ENCODE data around the gene ATL1. TPM values are rescaled to one million over a fixed set of nuclear protein-coding genes. Genes with fewer than 3 reads are reported as not detected.

ATL1 gene
- total and polyA plus RNA-seq, 5 experiments from 2014 or later = 3.1 to 7.1 (median 3.9) TPM

DNA sequence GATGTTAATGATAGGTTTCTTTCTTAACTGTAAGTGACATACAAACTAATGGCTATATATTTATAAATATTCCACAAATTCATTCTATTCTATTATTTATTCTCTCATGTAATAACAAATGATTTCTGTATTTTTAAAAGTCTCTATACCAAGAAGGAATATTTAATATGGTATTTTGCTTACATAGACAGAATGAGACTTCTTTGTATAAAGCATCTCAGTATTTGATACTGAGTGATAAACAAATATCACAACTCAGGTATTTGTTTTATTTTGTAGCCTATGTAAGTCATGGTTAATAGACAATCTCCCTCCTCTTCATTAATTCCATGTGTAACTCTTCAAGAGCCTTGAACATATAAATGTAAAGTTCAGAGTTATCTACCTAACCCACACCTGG is 18.0 kb downstream of the ATL1 start:
- ATAC-seq = no peak
- POLR2A ChIA-PET = no interaction called here

DNA sequence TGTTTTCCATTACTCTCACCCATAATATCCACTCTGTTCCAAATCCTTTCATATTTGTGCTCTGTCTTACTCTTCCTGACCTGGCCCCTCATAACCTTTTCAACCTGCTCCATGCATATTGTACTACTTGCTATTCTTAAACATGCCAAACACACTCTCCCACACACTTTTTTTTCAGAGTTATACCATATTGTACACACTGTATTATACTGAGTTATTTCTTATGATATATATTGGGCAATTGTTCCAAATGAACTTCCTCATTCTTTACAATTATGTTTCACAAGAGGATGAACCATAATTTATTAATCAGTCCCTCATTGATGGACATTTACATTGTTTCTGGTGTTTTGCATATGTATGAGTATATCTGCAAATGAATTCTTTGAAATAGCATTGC is 18.5 kb downstream of the ATL1 start:
- no peak for ATAC-seq

More for the DNA sequence above, 18.0 kb downstream of the ATL1 start:
- H3K36me3 Mint-ChIP-seq = peaks cover 0 to 9% (median 4%) of the 10 kb centered on the region in 3 donors
- H3K9me3 Mint-ChIP-seq = peaks cover 0 to 4% (median under 1%) of the 10 kb centered on the region in 9 donors
- DNase-seq = no peak
- no peak overlapping the region for H3K27ac Mint-ChIP-seq
- H3K4me3 Mint-ChIP-seq = no peak overlapping the region
- H3K4me1 Mint-ChIP-seq = no peaks in the 10 kb centered on the region
- peaks cover 0 to 4% (median 0%) of the 10 kb centered on the region in 5 donors for H3K27me3 Mint-ChIP-seq

GRCh38 chr14:50590464-50590863 is 30.5 kb downstream of the ATL1 start:
- no peak overlapping the region for H3K4me3 Mint-ChIP-seq
- no peak for DNase-seq
- no peaks in the 10 kb centered on the region for H3K4me1 Mint-ChIP-seq
- POLR2A ChIA-PET = no interaction called here
- no peak overlapping the region for H3K27ac Mint-ChIP-seq
- no peak for ATAC-seq
- H3K36me3 Mint-ChIP-seq = peaks cover 5 to 25% (median 15%) of the 10 kb centered on the region in 3 donors
- H3K27me3 Mint-ChIP-seq = no peaks in the 10 kb centered on the region
- no peaks in the 10 kb centered on the region for H3K9me3 Mint-ChIP-seq

More for the DNA sequence above, 18.5 kb downstream of the ATL1 start:
- H3K4me3 Mint-ChIP-seq = no peak overlapping the region
- no peak for DNase-seq
- H3K9me3 Mint-ChIP-seq = peaks cover 0 to 4% (median 0%) of the 10 kb centered on the region in 9 donors
- no peaks in the 10 kb centered on the region for H3K4me1 Mint-ChIP-seq
- H3K36me3 Mint-ChIP-seq = peaks cover 0 to 9% (median 4%) of the 10 kb centered on the region in 3 donors
- POLR2A ChIA-PET = no interaction called here
- H3K27ac Mint-ChIP-seq = no peak overlapping the region
- H3K27me3 Mint-ChIP-seq = peaks cover 0 to 4% (median 0%) of the 10 kb centered on the region in 5 donors

- POLR2A ChIA-PET = no interaction called here
- H3K36me3 Mint-ChIP-seq = peaks cover 5 to 15% (median 9%) of the 10 kb centered on the region in 3 donors
Observed at GRCh38 chr14:50594577-50595316, 34.8 kb downstream of the ATL1 start.

DNA sequence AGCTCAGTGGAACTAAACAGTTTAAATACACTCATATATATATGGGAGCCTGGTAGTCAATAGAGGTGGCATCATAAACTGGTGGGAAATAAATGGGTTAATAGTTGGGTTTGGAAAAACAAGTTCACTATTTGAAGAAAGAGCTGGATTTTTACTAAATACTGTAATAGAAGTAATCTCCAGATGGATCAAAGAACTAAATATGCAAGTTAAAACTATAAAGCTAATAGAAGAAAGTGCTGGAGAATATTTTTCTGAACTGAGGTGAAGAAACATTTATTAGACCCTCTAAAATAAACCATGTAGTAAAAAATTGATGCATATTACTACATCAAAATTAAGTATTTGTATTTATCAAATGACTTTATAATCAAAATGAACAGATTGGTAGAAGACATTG is 38.8 kb downstream of the ATL1 start:
- POLR2A ChIA-PET = no interaction called here
- DNase-seq (no peak), ATAC-seq (no peak)
- no peak overlapping the region for H3K4me3 Mint-ChIP-seq
- no peaks in the 10 kb centered on the region for H3K27me3 Mint-ChIP-seq
- H3K36me3 Mint-ChIP-seq = peaks cover 0 to 3% (median 0%) of the 10 kb centered on the region in 3 donors
- H3K9me3 Mint-ChIP-seq = no peaks in the 10 kb centered on the region
- H3K4me1 Mint-ChIP-seq = no peaks in the 10 kb centered on the region
- no peak overlapping the region for H3K27ac Mint-ChIP-seq

More at GRCh38 chr14:50594577-50595316, 34.8 kb downstream of the ATL1 start:
- H3K9me3 Mint-ChIP-seq = no peaks in the 10 kb centered on the region
- no peak overlapping the region for H3K27ac Mint-ChIP-seq
- H3K27me3 Mint-ChIP-seq = no peaks in the 10 kb centered on the region
- ATAC-seq (no peak), DNase-seq (no peak)
- no peaks in the 10 kb centered on the region for H3K4me1 Mint-ChIP-seq
- H3K4me3 Mint-ChIP-seq = no peak overlapping the region

DNA sequence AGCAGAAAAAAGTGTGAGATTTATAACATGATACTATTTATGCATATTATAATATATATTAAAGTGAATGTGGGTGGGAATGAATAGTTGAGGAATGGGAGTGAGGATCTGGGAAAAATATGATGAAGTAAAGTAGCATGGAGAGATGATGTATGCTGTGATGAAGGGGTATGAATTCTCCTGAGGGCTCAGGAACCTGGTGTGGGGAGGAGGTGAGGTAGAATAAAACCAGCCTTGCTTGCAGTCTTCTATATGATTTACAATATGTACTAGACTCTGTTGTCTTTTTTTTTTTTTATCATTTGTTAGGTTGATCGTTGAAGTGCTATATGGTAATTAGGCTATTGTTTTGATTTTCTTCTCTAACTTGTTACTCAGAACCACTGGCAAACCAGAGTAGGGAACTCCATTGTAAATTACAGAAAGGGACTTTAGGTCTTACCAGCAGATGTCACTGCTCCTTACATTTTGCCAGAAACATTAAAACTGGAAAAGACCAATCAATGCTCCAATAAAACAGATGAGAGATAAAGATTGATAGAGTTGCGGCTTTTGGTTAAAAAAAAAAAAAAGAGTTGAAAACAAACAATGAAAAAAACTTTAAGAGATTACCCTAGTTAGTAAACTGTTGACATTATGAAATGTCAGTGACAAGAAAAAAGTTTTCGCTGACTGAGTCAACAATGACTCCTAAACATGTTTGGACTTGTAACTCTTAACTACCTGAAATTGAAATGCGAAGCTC is 39.9 kb downstream of the ATL1 start:
- Mint-ChIP-seq H3K9me3 (no peaks in the 10 kb centered on the region), H3K4me1 (no peaks in the 10 kb centered on the region), H3K4me3 (no peak overlapping the region), H3K27ac (no peak overlapping the region), H3K36me3 (no peaks in the 10 kb centered on the region), H3K27me3 (no peaks in the 10 kb centered on the region)
- POLR2A ChIA-PET = no interaction called here
- ATAC-seq (no peak), DNase-seq (peak in 3 of 10 donors; percentile 2 to 6 (median 5))

GRCh38 chr14:50600849-50601248 is 40.9 kb downstream of the ATL1 start:
- H3K4me1 Mint-ChIP-seq = no peaks in the 10 kb centered on the region
- ATAC-seq = no peak
- no peaks in the 10 kb centered on the region for H3K27me3 Mint-ChIP-seq
- H3K36me3 Mint-ChIP-seq = no peaks in the 10 kb centered on the region
- H3K27ac Mint-ChIP-seq = no peak overlapping the region
- no peak for DNase-seq
- POLR2A ChIA-PET = no interaction called here
- no peaks in the 10 kb centered on the region for H3K9me3 Mint-ChIP-seq
- H3K4me3 Mint-ChIP-seq = no peak overlapping the region

GRCh38 chr14:50601394-50601793 is 41.4 kb downstream of the ATL1 start:
- no peak for DNase-seq
- Mint-ChIP-seq H3K27me3 (no peaks in the 10 kb centered on the region), H3K4me1 (no peaks in the 10 kb centered on the region), H3K27ac (no peak overlapping the region), H3K4me3 (no peak overlapping the region), H3K36me3 (no peaks in the 10 kb centered on the region), H3K9me3 (no peaks in the 10 kb centered on the region)
- ATAC-seq = no peak
- POLR2A ChIA-PET = no interaction called here

- no peaks in the 10 kb centered on the region for H3K27me3 Mint-ChIP-seq
- H3K27ac Mint-ChIP-seq = peak overlapping the region in 1 of 10 donors; percentile 55
- no peaks in the 10 kb centered on the region for H3K9me3 Mint-ChIP-seq
- DNase-seq (no peak), ATAC-seq (no peak)
- H3K4me1 Mint-ChIP-seq = no peaks in the 10 kb centered on the region
- POLR2A ChIA-PET = no interaction called here
- no peaks in the 10 kb centered on the region for H3K36me3 Mint-ChIP-seq
- H3K4me3 Mint-ChIP-seq = no peak overlapping the region
Observed at GRCh38 chr14:50602035-50602434, 42.1 kb downstream of the ATL1 start.

DNA sequence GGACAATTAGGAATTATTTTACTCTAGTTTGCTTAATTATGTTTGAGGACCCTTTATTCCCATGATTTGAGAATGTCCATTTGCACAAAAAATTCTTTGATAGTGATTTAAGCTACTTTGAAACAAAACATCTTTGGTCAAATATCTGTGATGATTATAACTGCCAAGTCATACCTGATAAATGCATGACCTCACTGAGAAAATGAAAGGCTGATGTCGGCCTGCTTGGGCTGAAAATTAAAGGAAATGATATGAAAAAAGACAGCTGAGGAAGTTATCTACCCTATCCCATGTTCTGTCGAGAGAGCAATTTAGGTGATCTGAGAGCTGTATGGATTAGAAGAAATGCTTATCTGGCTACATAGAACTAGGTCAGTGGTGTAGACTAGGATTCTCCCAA is 43.6 kb downstream of the ATL1 start:
- Mint-ChIP-seq H3K9me3 (no peaks in the 10 kb centered on the region), H3K4me1 (no peaks in the 10 kb centered on the region), H3K36me3 (no peaks in the 10 kb centered on the region), H3K4me3 (no peak overlapping the region), H3K27me3 (no peaks in the 10 kb centered on the region), H3K27ac (no peak overlapping the region)
- no peak for DNase-seq
- no peak for ATAC-seq
- POLR2A ChIA-PET = no interaction called here

DNA sequence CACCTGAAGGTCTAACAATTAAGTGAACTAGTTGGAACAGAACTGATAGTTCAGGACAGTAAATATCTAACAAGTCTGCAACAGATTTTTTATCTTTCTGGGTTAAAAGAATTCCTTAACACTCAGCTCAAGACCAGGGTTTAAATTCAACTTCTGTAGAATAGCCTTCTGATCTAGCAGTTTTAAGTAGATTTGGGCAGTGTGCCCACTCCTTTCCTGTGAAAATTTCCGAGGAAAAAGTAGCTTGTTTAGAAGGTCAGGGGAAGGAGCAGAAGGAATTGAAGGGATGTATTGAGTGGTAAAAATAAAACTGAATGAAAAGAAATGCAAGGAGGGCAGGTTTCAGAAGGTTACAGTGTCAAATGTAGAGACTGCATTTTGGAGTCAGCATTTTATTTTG is 45.8 kb downstream of the ATL1 start:
- no peak overlapping the region for H3K4me3 Mint-ChIP-seq
- no peak overlapping the region for H3K27ac Mint-ChIP-seq
- H3K4me1 Mint-ChIP-seq = no peaks in the 10 kb centered on the region
- H3K36me3 Mint-ChIP-seq = no peaks in the 10 kb centered on the region
- POLR2A ChIA-PET = no interaction called here
- no peak for ATAC-seq
- H3K27me3 Mint-ChIP-seq = no peaks in the 10 kb centered on the region
- H3K9me3 Mint-ChIP-seq = no peaks in the 10 kb centered on the region
- DNase-seq = no peak

GRCh38 chr14:50606468-50606867 is 46.5 kb downstream of the ATL1 start:
- POLR2A ChIA-PET = no interaction called here
- no peak for DNase-seq
- H3K27me3 Mint-ChIP-seq = no peaks in the 10 kb centered on the region

DNA sequence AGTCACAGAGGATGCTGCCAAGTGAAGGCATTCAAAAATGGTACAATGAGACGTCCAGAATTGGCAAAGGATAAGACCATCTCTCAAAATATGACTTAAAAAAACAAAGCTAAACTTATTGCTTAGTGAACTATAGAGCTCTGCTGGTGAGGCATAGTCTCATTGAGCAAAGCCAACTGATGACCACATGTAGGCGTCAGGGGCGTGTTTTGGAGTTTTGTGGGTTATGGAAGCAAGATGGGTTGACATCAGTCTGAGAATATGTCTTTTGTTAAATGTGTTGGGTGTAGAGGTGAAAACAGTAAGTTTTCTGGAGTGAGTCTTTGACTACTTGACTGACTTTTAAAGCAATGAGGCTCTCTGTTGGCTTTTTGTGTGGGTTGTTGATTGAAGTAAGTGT is 47.2 kb downstream of the ATL1 start:
- POLR2A ChIA-PET = no interaction called here
- H3K4me3 Mint-ChIP-seq = no peak overlapping the region
- H3K36me3 Mint-ChIP-seq = no peaks in the 10 kb centered on the region
- no peak for DNase-seq
- H3K27ac Mint-ChIP-seq = no peak overlapping the region
- no peaks in the 10 kb centered on the region for H3K27me3 Mint-ChIP-seq
- H3K9me3 Mint-ChIP-seq = no peaks in the 10 kb centered on the region
- no peaks in the 10 kb centered on the region for H3K4me1 Mint-ChIP-seq
- no peak for ATAC-seq

More at GRCh38 chr14:50606468-50606867, 46.5 kb downstream of the ATL1 start:
- Mint-ChIP-seq H3K27ac (no peak overlapping the region), H3K4me3 (no peak overlapping the region), H3K36me3 (no peaks in the 10 kb centered on the region), H3K9me3 (no peaks in the 10 kb centered on the region), H3K4me1 (no peaks in the 10 kb centered on the region)
- ATAC-seq = no peak

Measured in naive thymus-derived CD8-positive, alpha-beta T cell (primary cell).